ENCODE measurements around the gene TUBB3.
"Not testable (repeated sequence)": the region's sequence is repeated elsewhere in the genome, so short reads cannot be mapped to it uniquely, and the experiment has no call there.

The TUBB3 gene

DNA sequence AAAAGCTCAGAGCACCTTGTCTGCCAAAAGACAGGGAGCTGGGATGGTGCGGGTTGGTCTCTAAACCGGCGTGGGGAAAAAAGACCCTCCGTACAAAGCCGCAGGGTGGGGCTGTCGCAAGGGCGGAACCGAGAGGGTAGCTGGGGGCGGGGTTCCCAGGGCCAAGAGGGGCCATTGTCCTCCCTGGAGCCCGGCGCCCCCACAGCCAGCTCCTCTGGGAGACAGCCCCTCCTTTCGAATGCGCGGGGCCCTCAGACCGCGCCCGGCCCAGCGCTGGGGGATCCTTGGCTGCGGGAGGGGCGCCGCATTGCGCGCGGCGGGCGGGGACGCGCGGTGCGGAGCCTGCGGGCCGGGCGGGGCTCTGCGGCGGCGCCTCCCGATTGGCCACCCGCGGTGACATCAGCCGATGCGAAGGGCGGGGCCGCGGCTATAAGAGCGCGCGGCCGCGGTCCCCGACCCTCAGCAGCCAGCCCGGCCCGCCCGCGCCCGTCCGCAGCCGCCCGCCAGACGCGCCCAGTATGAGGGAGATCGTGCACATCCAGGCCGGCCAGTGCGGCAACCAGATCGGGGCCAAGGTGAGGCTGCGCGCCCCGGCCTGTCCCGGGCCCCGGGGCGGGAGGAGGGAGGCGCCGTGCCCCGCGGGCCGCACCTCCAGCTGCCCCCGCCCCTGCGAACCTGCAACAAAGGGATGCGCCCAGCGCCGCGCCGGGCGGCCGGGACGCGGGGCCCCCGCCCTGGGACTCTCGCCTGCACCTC, at the start of gene TUBB3:
TUBB3 (plus strand) TSS at position 459 of the 756 bp plus-strand sequence; CDS start at position 519, 60 bp downstream.
- in situ Hi-C loops (cut with MboI; ENCODE audit: low sequenced_read_pairs) = no loop called here

DNA sequence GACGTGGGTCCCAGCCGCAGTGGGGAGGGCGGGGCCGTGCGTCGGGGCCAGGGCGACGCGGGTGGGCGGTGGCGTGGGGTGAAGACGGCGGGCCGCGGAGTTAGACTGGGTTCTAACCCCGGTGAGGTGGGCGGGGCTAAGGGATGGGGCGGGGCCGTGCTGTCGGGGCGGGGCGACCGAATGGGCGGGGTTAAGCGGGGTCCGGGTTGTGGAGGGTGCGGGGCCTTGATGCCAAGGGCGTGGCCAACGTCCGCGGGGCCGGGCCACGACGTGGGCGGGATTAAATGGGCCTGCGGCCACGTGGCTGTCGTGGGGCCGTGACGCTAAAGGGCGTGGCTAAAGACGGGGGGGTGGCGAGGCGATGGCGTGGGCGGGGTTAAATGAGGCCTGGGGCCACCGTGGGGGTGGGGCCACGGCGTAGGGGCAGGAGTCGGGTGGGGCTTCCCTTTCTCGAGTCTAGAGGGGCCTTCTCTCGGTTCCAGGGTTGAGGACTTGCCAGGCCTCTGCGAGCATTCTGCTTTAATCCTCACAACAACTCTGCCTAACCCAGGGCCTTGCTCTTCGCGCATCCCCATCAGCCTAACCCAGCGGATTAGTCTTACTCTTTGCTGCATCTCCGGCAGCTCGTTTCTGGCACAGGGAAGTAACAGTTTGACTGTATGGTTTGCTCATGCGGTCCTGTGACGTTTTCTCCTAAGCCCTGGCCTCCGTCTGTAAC, 49.0 kb upstream of the TUBB3 start:
- in situ Hi-C loops (cut with MboI; ENCODE audit: low sequenced_read_pairs) = no loop called here

- in situ Hi-C loops (cut with MboI; ENCODE audit: low sequenced_read_pairs) = not testable (repeated sequence)
Measured at GRCh38 chr16:89879123-89879522, 44.0 kb upstream of the TUBB3 start.

DNA sequence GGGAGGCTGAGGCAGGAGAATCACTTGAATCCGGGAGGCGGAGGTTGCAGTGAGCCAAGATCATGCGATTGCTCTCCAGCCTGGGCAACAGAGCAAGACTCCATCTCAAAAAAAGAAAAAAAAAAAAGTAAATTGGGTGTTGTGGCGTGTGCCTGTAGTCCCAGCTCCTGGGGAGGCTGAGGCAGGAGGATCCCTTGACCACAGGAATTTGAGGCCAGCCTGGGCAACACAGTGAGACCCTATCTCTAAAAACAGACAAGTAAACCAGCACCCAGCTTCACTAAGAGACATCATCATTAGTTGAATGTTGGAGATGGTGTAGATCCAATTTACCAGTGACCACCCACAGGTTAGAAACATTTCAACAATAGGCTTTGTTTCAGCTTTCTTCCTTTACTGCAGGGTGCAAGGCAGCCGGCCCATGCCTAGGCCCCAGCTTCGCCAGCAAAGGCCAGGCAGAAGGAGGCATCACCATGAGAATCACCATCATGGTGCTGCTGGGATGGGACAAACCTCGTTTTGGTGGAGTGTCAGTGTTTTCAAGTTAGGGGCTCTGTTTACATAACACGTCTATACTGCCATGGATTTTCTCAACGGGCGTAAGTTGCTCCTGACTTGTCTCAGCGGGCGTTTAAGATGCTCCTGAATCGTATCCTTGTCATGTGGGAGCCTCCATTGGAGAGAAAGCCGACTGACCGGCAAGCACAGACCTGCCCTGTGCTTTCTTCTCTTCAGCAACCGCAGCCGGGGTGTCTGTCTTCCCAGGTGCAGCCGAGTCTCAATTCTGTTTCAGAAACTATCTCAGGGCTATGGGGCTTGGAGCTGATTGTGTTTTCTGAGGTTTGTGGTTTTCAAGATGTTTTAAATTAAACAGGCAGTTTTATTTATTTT, 42.4 kb upstream of the TUBB3 start:
- in situ Hi-C loops (cut with MboI; ENCODE audit: low sequenced_read_pairs) = no loop called here

- in situ Hi-C loops (cut with MboI; ENCODE audit: low sequenced_read_pairs) = no loop called here
Measured at GRCh38 chr16:89881368-89881730, 41.8 kb upstream of the TUBB3 start.

- in situ Hi-C loops (cut with MboI; ENCODE audit: low sequenced_read_pairs) = no loop called here
Measured at GRCh38 chr16:89883346-89884040, 39.6 kb upstream of the TUBB3 start.

- in situ Hi-C loops (cut with MboI; ENCODE audit: low sequenced_read_pairs) = no loop called here
Measured at GRCh38 chr16:89884041-89884421, 39.1 kb upstream of the TUBB3 start.

DNA sequence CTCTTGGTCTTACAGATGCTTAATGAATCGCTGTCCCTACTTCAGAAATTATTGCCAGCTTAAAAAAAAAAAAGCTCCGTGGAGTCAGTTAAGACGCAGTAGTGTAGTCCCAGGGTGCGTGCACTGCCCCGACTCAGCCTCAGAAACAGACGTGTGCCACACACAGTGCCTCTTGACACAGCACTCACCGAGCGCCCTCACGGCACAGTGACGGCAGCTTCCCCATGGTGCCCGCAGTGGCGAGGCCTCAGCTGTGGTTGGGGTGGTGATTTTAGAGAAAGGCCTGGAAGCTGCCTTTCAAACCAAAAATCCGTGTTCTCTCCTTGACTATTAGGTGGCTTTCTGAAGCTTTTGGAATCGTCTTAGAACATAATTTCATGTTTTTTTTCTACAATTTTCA, 35.9 kb upstream of the TUBB3 start:
- in situ Hi-C loops (cut with MboI; ENCODE audit: low sequenced_read_pairs) = no loop called here

DNA sequence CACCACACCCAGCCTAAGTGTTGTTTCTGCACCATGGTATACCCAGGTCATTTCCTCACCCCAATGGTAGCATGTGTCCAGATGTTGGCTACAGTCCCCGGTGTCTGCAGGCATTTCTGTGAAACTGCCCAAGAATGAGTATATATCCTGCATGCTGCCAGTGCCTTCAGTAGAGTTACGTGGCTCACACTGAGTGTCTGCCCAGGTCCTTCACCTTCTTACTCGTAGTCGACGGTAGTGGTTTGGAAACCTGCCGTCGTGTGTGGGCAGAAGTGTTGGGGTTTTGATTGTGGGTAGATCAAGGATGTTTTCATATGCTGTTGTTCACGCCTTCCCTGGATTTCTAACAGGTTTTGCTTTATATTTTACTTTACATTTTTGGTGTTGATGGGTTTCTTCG, 32.9 kb upstream of the TUBB3 start:
- in situ Hi-C loops (cut with MboI; ENCODE audit: low sequenced_read_pairs) = no loop called here

DNA sequence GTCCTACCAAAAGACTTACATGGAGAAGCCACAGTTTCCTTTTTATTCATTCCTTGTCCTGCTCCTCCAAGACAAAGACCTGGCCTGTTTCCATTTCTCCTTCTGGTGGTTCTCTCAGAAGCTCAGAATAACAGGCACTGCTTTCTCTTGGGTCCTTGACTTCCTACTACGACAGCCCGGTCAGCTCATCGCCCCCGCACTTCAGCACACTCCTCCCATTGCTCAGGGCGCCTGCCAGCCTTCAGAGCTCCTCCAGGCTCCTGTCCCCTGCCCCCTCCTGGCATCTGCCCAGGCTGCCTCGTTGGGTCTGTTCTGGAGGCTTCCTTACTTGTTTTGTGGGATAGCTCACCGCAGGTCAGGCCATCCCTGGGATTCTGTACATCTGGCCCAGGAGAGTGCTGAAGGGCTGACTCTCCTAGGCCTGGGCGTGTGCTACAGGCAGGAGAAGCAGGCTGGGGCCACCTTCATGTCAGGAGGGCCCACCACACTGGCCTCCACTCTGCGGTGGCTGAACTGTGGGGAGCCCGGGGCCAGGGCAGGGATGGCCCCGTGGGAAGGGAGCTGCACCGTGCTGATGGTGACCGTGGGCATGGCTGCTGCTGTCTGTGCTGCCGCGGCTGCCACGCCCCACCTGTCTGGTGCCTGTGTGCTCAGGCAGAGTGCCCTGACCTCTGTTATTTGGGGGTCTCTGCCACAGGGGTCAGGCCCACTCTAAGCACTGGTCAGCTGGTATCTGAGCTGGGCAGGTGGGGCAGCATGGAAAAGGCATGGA, 32.1 kb upstream of the TUBB3 start:
- in situ Hi-C loops (cut with MboI; ENCODE audit: low sequenced_read_pairs) = no loop called here

- in situ Hi-C loops (cut with MboI; ENCODE audit: low sequenced_read_pairs) = no loop called here
Measured at GRCh38 chr16:89892055-89892630, 31.0 kb upstream of the TUBB3 start.

- in situ Hi-C loops (cut with MboI; ENCODE audit: low sequenced_read_pairs) = no loop called here
Measured at GRCh38 chr16:89892635-89893034, 30.5 kb upstream of the TUBB3 start.

DNA sequence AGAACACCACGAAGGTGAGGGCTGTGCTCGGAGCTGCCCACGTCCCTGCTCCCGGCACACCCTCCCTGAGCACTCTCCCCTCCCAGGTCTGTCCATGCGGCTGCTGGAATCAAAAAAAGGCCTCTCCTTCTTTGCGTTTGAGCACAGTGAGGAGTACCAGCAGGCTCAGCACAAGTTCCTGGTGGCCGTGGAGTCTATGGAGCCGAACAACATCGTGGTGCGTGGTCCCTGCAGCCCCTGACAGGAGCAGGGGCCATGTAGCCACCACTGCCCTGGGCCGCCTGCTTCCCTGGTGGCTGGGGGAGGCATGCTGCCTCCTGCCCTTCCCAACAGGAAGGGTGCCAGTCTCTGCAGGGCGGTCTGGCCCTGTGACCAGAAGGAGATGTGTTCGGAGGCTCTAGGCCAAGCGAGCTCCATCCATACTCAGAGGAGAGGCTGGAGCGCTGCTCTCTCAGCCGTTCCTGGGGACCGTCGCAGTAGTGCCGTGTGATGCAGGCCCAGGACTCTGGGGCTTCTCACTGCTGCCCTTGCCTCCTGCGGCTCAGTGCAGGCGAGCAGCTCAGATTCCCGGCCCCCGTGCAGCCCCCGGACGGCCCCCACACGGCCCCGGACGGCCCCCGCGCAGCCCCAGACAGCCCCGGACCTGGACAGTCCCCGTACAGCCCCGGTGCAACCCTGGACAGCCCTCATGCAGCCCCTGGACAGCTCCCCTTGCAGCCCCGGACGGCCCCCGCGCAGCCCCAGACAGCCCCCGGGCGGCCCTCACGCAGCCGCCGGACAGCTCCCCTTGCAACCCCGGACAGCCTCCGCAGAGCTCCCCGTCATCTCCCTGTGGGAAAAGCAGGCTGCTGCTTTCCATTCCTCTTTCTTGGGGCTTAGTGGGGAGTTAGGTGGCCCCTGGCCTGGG, 29.2 kb upstream of the TUBB3 start:
- in situ Hi-C loops (cut with MboI; ENCODE audit: low sequenced_read_pairs) = no loop called here

GRCh38 chr16:89895482-89896250, 27.5 kb upstream of the TUBB3 start:
- in situ Hi-C loops (cut with MboI; ENCODE audit: low sequenced_read_pairs) = no loop called here

DNA sequence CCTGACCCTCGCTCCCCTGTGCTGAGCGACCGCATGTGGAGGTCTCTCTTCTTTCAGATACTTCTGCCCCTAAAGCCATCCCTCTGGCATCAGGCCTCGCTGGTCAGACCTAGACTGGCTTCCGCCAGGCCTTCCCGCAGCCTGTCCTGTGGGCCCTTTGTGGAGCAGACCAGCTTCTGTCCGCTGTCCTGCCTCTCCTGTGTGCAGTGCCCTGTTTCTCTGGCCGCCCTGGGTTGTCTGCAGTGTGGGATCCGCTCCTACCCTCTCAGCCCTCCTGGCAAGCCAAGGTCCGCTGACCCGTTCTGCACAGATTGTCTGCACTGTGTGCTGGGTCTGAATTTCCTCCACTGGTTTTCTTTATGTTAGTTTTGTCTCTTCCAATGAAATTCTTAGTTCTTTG, 25.9 kb upstream of the TUBB3 start:
- in situ Hi-C loops (cut with MboI; ENCODE audit: low sequenced_read_pairs) = no loop called here

- in situ Hi-C loops (cut with MboI; ENCODE audit: low sequenced_read_pairs) = no loop called here
Measured at GRCh38 chr16:89898201-89898967, 24.8 kb upstream of the TUBB3 start.

GRCh38 chr16:89899879-89900481, 23.2 kb upstream of the TUBB3 start:
- in situ Hi-C loops (cut with MboI; ENCODE audit: low sequenced_read_pairs) = no loop called here
